Uterus (tissue), 4 donors: ENCODE data around the gene TSPAN32. TPM values are rescaled to one million over a fixed set of nuclear protein-coding genes. Genes with fewer than 3 reads are reported as not detected.
"Not testable (repeated sequence)": the region's sequence is repeated elsewhere in the genome, so short reads cannot be mapped to it uniquely, and the experiment has no call there.

Experiments used
- DNase-seq, 2 donors: peaks; one replicate each; pipeline ENCODE4 v3.0.0-alpha.2; 2019 to 2020
- H3K27ac ChIP-seq, 2 donors: fragments of 200-600 bp; sonication (generic); 1 replicate in 1 of 2; 2 replicates in 1 of 2; pipeline ENCODE4 v1.5.1; 2016 to 2018
- H3K27me3 ChIP-seq, 2 donors: fragments of 200-600 bp; sonication (generic); one replicate each; pipeline ENCODE4 v1.5.1; 2018 to 2019; ENCODE audit warnings: control low read depth in 1 of 2
- H3K36me3 ChIP-seq, 2 donors: fragments of 200-600 bp; sonication (generic); one replicate each; pipeline ENCODE4 v1.5.1; 2019; ENCODE audit warnings: control low read depth in 1 of 2
- H3K4me1 ChIP-seq, 2 donors: fragments of 200-600 bp; sonication (generic); one replicate each; pipeline ENCODE4 v1.5.1; 2018 to 2019; ENCODE audit warnings: control low read depth in 1 of 2
- H3K4me3 ChIP-seq, 2 donors: fragments of 200-600 bp; sonication (generic); 1 replicate in 1 of 2; 2 replicates in 1 of 2; pipeline ENCODE4 v1.5.1; 2018 to 2019; ENCODE audit warnings: mild to moderate bottlenecking in 1 of 2
- H3K9me3 ChIP-seq, 2 donors: fragments of 200-600 bp; sonication (generic); one replicate each; pipeline ENCODE4 v1.5.1; 2019; ENCODE audit warnings: control low read depth in 1 of 2
- CTCF ChIP-seq, 4 experiments: fragments of 200-600 bp in 2 of 4; fragments of 450-650 bp in 2 of 4; sonication (generic) in 2 of 4; IDR thresholded peaks; one replicate each; pipeline ENCODE4 v1.5.1; 2016 to 2019; ENCODE audit warnings: antibody characterized with exemption in 4 of 4, mild to moderate bottlenecking in 2 of 4, moderate library complexity in 1 of 4
- POLR2A ChIP-seq, 2 donors: fragments of 450-650 bp; IDR thresholded peaks; one replicate each; pipeline ENCODE4 v1.6.1; 2016; ENCODE audit warnings: antibody characterized with exemption in 2 of 2, mild to moderate bottlenecking in 1 of 2, moderate library complexity in 1 of 2
- intact Hi-C: fragments of 100-400 bp; cut with DNase I; formaldehyde crosslinking; loops from one replicate; pipeline ENCODE4 v1.15.1; 2023; ENCODE audit warnings: low total_unique reads
- total RNA-seq, 4 donors: library from RNA; depleted of rRNA in 3 of 4; stranded (reverse); fragments of >200 nt in 3 of 4; gene quantifications; one replicate each; pipeline versions ENCODE4 v1.1.0 to v1.2.4, GENCODE V29; 2014 to 2023
- donor health status: DM: yes; HTN: yes; CAD: no.

Gene TSPAN32
- total RNA-seq, 4 donors from 2014 or later: 2.5 to 3.3 TPM; not detected in 2

- Histone ChIP-seq H3K27ac (peak overlapping the region; percentile 65 to 69), H3K4me3 (no peak overlapping the region), H3K36me3 (no peaks in the 10 kb centered on the region), H3K4me1 (no peaks in the 10 kb centered on the region), H3K9me3 (no peaks in the 10 kb centered on the region), H3K27me3 (no peaks in the 10 kb centered on the region)
- DNase-seq: peak in 1 of 2 donors; percentile 18
- no peak for TF ChIP-seq POLR2A (IDR thresholded peaks at IDR 0.05)
- no peak for TF ChIP-seq CTCF (IDR thresholded peaks at IDR 0.05)
- intact Hi-C loops: no loop called here
Observed at GRCh38 chr11:2277008-2277346, 24.8 kb upstream of the TSPAN32 start.

- DNase-seq: peak in 1 of 2 donors; percentile 25
- H3K4me1 ChIP-seq: no peaks in the 10 kb centered on the region
- H3K27me3 ChIP-seq: no peaks in the 10 kb centered on the region
- intact Hi-C loops: no loop called here
- no peak for TF ChIP-seq POLR2A (IDR thresholded peaks at IDR 0.05)
- no peak for TF ChIP-seq CTCF (IDR thresholded peaks at IDR 0.05)
- no peak overlapping the region for H3K4me3 ChIP-seq
- H3K36me3 ChIP-seq: no peaks in the 10 kb centered on the region
- H3K9me3 ChIP-seq: no peaks in the 10 kb centered on the region
- H3K27ac ChIP-seq: peak overlapping the region; percentile 53 to 69
Observed at GRCh38 chr11:2277933-2278523, 23.8 kb upstream of the TSPAN32 start.

DNA sequence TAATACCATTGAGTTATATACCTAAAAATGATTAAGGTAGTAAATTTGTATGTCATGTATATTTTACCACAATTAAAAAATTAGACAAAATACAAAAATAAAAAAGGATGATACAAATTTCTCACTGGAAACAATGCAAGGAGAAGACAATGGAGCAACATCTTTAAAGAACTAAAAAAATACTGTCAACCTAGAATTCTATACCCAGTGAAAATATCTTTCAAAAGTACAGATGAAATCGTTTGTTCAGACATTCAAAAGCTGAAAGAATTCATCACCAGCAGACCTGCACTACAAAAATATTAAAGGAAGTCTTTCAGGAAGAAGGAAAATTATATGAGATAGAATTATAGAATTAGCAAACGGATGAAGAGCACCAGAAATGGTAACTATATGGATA, 21.6 kb upstream of the TSPAN32 start:
- Histone ChIP-seq H3K4me1 (no peaks in the 10 kb centered on the region), H3K27me3 (no peaks in the 10 kb centered on the region), H3K27ac (no peak overlapping the region), H3K36me3 (no peaks in the 10 kb centered on the region), H3K9me3 (no peaks in the 10 kb centered on the region), H3K4me3 (no peak overlapping the region)
- TF ChIP-seq POLR2A (IDR thresholded peaks at IDR 0.05) (no peak), CTCF (IDR thresholded peaks at IDR 0.05) (no peak)
- no peak for DNase-seq
- intact Hi-C loops: no loop called here

- H3K36me3 ChIP-seq, H3K9me3 ChIP-seq, H3K27ac ChIP-seq, H3K4me1 ChIP-seq, H3K27me3 ChIP-seq, H3K4me3 ChIP-seq, intact Hi-C loops: not testable (repeated sequence)
- DNase-seq: peak in 1 of 2 donors; percentile 3
Observed at GRCh38 chr11:2286350-2286749, 15.5 kb upstream of the TSPAN32 start.

DNA sequence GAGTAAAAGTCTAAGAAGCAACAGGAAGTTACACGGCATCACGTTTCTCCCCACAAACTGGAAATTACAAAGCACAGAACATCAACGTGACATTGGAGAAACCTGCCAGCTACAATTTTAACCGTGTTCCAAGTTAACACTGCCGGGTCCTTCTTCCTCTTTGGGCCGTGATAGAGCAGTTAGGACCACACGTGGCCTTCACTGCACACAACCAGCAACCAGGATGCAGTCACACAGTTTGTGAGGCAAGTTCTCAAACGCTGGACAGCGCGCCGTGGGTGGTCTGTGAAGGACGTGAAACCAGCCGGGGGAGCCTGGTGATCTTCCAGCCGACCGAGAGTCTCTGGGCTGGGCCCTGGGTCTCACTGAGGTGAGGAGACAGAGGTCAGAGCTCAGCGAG, 14.7 kb upstream of the TSPAN32 start:
- Histone ChIP-seq H3K9me3 (no peaks in the 10 kb centered on the region), H3K27me3 (no peaks in the 10 kb centered on the region), H3K27ac (peak overlapping the region; percentile 50 to 55), H3K36me3 (no peaks in the 10 kb centered on the region), H3K4me1 (peaks cover 0 to 2% of the 10 kb centered on the region in 2 donors), H3K4me3 (no peak overlapping the region)
- peak in 1 of 2 donors; percentile 54 for DNase-seq
- intact Hi-C loops: no loop called here
- TF ChIP-seq CTCF (IDR thresholded peaks at IDR 0.05): no peak
- no peak for TF ChIP-seq POLR2A (IDR thresholded peaks at IDR 0.05)

DNA sequence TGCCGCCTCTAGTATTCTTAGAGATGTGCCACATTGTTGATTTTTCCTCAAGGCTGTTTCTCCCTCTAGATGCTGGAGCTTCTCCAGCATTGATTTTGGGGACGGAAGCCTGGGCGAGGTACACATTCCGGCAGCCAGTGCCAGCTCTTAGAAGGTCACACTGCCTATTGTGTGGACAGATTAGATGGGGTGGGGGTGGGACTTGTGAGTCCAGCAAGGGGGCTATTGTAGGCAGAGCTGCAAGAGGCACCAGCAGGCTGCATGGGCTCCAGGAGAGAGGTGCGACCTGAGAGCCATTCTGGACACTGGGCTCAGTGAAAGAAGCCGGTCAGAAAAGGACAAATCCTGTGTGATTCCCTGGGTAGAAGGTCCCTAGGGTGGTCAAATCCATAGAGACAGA, 12.5 kb upstream of the TSPAN32 start:
- intact Hi-C loops: no loop called here
- H3K4me3 ChIP-seq: no peak overlapping the region
- H3K27ac ChIP-seq: no peak overlapping the region
- no peaks in the 10 kb centered on the region for H3K9me3 ChIP-seq
- TF ChIP-seq CTCF (IDR thresholded peaks at IDR 0.05) (no peak), POLR2A (IDR thresholded peaks at IDR 0.05) (no peak)
- H3K27me3 ChIP-seq: no peaks in the 10 kb centered on the region
- peak; percentile 8 to 11 for DNase-seq
- H3K4me1 ChIP-seq: peaks cover 0 to 2% of the 10 kb centered on the region in 2 donors
- H3K36me3 ChIP-seq: no peaks in the 10 kb centered on the region
